OCI-LY3 (cell line): ENCODE results near the gene DRD4.

Experiments used
- H2AFZ ChIP-seq: fragments of 200-600, 300-600 bp; shearing (Covaris generic); 2 replicates; pipeline ENCODE4 v1.6.0; 2014; ENCODE audit warnings: antibody characterized with exemption, low read depth, low read length
- H3K27ac ChIP-seq: fragments of 200-600, 300-600 bp; sonication (generic); 2 replicates; pipeline ENCODE4 v1.5.1; 2014; ENCODE audit warnings: mild to moderate bottlenecking, low read length, moderate library complexity, mixed read lengths
- H3K27me3 ChIP-seq: fragments of 200-600, 300-600 bp; sonication (generic); 2 replicates; pipeline ENCODE4 v1.6.1; 2014; ENCODE audit warnings: low read depth, low read length, mixed read lengths
- H3K36me3 ChIP-seq: fragments of 200-600, 300-600 bp; sonication (generic); replicated peaks from 2 replicates; pipeline ENCODE3; 2014; ENCODE audit warnings: low read depth, low read length, mixed read lengths
- H3K4me1 ChIP-seq: fragments of 300-600, 200-600 bp; sonication (generic); 2 replicates; pipeline ENCODE4 v1.6.1; 2014; ENCODE audit warnings: low read length, mixed read lengths
- H3K4me2 ChIP-seq: fragments of 200-600, 300-600 bp; sonication (generic); 2 replicates; pipeline ENCODE4 v1.6.1; 2014; ENCODE audit warnings: low read length, mixed read lengths
- H3K4me3 ChIP-seq: fragments of 300-600, 200-600 bp; sonication (generic); 2 replicates; pipeline ENCODE4 v1.5.1; 2014; ENCODE audit warnings: antibody characterized with exemption, mild to moderate bottlenecking, low read length, moderate library complexity
- H3K79me2 ChIP-seq: fragments of 300-600, 200-600 bp; shearing (Covaris generic); 2 replicates; pipeline ENCODE4 v1.6.1; 2014; ENCODE audit warnings: mild to moderate bottlenecking, low read length, mixed read lengths
- H3K9ac ChIP-seq: fragments of 300-600, 200-600 bp; shearing (Covaris generic); 2 replicates; pipeline ENCODE4 v1.6.0; 2014; ENCODE audit warnings: mild to moderate bottlenecking, low read length, moderate library complexity
- H3K9me3 ChIP-seq: fragments of 200-600, 300-600 bp; shearing (Covaris generic); 2 replicates; pipeline ENCODE4 v1.6.1; 2014; ENCODE audit warnings: low read length, mixed read lengths; ENCODE audit not compliant: insufficient read depth
- H4K20me1 ChIP-seq: fragments of 200-600, 300-600 bp; sonication (generic); 2 replicates; pipeline ENCODE4 v1.6.1; 2016; ENCODE audit warnings: low read length, mixed read lengths; ENCODE audit not compliant: insufficient read depth
- CTCF ChIP-seq: fragments of 200-600, 300-600 bp; sonication (generic); IDR thresholded peaks from 2 replicates; pipeline ENCODE4 v1.5.1; 2014; ENCODE audit warnings: antibody characterized with exemption, low read length, low read depth
- EZH2phosphoT487 ChIP-seq: fragments of 200-600 bp; shearing (Covaris generic); IDR thresholded peaks from 2 replicates; pipeline ENCODE4 v1.6.1; 2018; ENCODE audit warnings: antibody characterized with exemption, mixed run types, low read depth

Gene DRD4

DNA sequence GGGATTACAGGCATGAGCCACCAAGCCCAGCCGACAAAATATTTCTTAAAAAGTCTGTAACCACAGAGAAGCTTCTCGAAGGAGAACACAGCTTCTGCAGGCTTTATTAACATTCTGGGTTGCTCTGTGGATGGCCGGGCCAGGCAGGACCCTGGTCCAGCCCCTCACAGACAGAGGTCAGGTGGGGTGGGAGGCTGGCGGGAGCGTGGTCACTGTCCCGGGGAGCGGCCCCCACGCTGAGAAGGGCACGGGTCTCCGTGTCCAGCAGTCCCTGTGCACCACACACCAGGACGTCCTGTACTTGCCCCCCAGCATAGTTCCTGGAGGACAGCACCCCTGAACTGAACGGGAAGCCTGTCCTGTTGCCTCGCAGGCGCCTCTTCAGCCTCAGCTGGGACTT, 19.4 kb downstream of the DRD4 start:
- H3K4me3 ChIP-seq, result no peak overlapping the region
- H3K27me3 ChIP-seq, result no peaks in the 10 kb centered on the region
- no peak overlapping the region for H3K9ac ChIP-seq
- no peaks in the 10 kb centered on the region for H3K4me1 ChIP-seq
- no peaks in the 10 kb centered on the region; the same call in 1 of the 2 replicates for H4K20me1 ChIP-seq
- no peak overlapping the region for H3K27ac ChIP-seq
- TF ChIP-seq EZH2phosphoT487 (no peak), CTCF (no peak)
- no peak overlapping the region for H3K4me2 ChIP-seq
- H3K79me2 ChIP-seq, result no peaks in the 10 kb centered on the region
- H2AFZ ChIP-seq, result no peak overlapping the region
- H3K9me3 ChIP-seq, result no peaks in the 10 kb centered on the region
- peaks cover 8% of the 10 kb centered on the region for H3K36me3 ChIP-seq

DNA sequence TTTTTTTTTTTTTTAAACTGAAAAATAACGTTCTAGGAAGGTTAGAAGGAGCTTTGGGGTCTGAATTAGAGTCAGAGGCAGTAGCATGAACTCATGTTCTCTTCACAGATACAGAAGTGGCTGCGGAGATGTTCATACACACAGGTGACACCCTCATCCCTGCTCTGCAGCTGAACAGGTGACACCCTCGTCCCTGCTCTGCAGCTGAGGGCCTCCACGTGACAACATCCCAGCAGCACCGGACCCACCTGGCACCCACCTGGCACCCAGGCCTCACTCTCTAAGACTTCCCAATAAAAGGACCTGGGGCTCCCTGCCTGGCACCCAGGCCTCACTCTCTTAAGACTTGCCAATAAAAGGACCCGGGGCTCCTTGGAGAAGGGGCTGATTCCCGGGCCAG, 19.8 kb downstream of the DRD4 start:
- TF ChIP-seq CTCF (no peak), EZH2phosphoT487 (no peak)
- no peak overlapping the region for H3K4me3 ChIP-seq
- no peaks in the 10 kb centered on the region; the same call in 1 of the 2 replicates for H4K20me1 ChIP-seq
- H2AFZ ChIP-seq, result no peak overlapping the region
- H3K4me2 ChIP-seq, result no peak overlapping the region
- no peaks in the 10 kb centered on the region for H3K79me2 ChIP-seq
- no peaks in the 10 kb centered on the region for H3K4me1 ChIP-seq
- no peak overlapping the region for H3K9ac ChIP-seq
- no peaks in the 10 kb centered on the region for H3K27me3 ChIP-seq
- no peak overlapping the region for H3K27ac ChIP-seq
- no peaks in the 10 kb centered on the region for H3K9me3 ChIP-seq
- H3K36me3 ChIP-seq, result peaks cover 8% of the 10 kb centered on the region

DNA sequence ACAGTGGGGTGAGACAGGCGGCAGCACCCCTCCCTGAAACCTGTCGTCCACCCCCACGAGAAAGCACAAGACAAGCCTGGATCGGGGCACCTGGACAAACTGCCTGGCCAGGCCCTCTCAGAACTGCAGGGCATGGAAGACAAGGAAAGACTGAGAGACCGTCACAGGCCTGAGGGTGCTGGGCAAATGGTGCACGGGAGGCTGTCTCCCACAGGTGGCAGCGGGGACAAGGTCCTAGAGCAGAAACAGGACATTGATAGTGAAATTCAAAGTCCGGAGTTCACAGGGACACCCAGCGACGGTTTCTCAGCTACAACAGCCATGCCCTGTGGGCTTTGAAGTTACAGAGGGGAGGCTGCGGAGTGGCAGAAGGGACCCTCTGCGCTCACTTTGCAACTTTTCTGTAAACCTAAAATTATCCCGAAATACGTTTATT, 20.6 kb downstream of the DRD4 start:
- peaks cover 11% of the 10 kb centered on the region for H3K36me3 ChIP-seq
- no peaks in the 10 kb centered on the region for H3K79me2 ChIP-seq
- H3K9me3 ChIP-seq, result no peaks in the 10 kb centered on the region
- TF ChIP-seq CTCF, result no peak
- TF ChIP-seq EZH2phosphoT487, result no peak
- no peak overlapping the region for H3K4me2 ChIP-seq
- H3K4me1 ChIP-seq, result no peaks in the 10 kb centered on the region
- no peak overlapping the region for H3K9ac ChIP-seq
- no peak overlapping the region for H2AFZ ChIP-seq
- H4K20me1 ChIP-seq, result no peaks in the 10 kb centered on the region; the same call in 1 of the 2 replicates
- H3K27ac ChIP-seq, result no peak overlapping the region
- no peaks in the 10 kb centered on the region for H3K27me3 ChIP-seq
- H3K4me3 ChIP-seq, result no peak overlapping the region

GRCh38 chr11:659532-660085, 22.5 kb downstream of the DRD4 start:
- no peaks in the 10 kb centered on the region; the same call in 1 of the 2 replicates for H3K79me2 ChIP-seq
- H3K4me2 ChIP-seq, result no peak overlapping the region
- H3K27ac ChIP-seq, result no peak overlapping the region
- H3K4me1 ChIP-seq, result no peaks in the 10 kb centered on the region
- peaks cover 11% of the 10 kb centered on the region for H3K36me3 ChIP-seq
- no peak overlapping the region for H2AFZ ChIP-seq
- H3K9ac ChIP-seq, result no peak overlapping the region
- no peaks in the 10 kb centered on the region; the same call in 1 of the 2 replicates for H4K20me1 ChIP-seq
- H3K27me3 ChIP-seq, result no peaks in the 10 kb centered on the region
- no peak for TF ChIP-seq EZH2phosphoT487
- no peak for TF ChIP-seq CTCF
- no peaks in the 10 kb centered on the region for H3K9me3 ChIP-seq
- H3K4me3 ChIP-seq, result no peak overlapping the region
